Globus pallidus (tissue), 1 donor: ENCODE results near the gene PDK2.

Experiments used
- DNase-seq: peaks from one replicate; pipeline ENCODE4 v3.0.0-alpha.2; 2015; ENCODE audit warnings: low spot score

PDK2 gene

GRCh38 chr17:50135316-50136095, 40.4 kb downstream of the PDK2 start:
- DNase-seq: no peak

GRCh38 chr17:50136096-50136687, 41.0 kb downstream of the PDK2 start:
- DNase-seq: no peak

DNA sequence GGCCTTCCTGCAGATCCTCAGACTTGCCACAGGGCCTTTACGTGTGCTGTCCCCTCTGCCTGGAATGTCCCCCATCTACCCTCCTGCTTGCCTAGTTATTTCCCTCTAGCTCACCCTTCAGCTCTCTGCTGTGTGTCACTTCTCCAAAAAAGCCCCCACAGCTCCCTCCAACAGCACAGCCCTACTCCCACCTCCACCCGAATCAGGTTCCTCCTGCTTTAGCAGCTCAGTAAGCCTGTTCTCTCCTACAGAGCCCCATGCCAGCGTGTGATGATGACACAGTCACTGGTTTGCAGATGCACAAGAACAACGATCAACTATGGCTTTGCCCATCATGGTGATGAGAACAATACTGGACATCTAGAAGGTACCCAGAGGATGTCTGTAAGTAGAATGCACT, 41.9 kb downstream of the PDK2 start:
- no peak for DNase-seq

- no peak for DNase-seq
Observed at GRCh38 chr17:50139185-50139783, 44.1 kb downstream of the PDK2 start.

GRCh38 chr17:50139950-50140885, 45.1 kb downstream of the PDK2 start:
- DNase-seq: peak; percentile 44

DNA sequence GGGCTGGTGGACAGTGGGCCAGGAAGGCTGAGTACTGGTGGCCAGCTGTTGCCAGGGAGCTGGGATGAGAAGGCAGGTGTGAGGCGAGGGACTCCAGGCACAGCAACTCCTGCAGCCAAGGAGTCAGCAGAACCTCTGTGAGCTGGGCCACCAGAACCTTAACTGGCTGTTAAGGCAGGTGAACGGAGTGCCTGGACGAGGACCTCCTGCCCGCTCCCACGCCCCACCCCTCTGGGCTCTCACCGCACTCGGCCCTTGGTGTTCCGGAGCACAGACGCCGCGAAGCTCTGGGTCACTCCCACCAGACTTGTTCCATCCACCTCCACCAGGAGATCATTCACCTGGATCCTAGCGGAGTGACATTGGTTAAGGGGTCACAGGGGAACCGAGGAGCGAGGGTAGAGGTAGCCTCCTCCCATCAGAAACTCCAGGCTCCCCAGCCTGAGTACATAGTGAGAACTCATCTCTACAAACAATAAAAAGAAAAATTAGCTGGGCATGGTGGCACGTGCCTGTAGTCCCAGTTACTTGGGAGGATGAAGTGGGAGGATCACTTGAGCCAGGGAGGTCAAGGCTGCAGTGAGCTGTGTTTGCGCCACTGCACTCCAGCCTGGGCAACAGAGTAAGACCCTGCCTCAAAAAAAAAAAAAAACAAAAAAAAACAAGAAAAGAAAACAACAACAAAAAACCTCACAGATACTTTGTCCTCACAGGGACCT, 46.0 kb downstream of the PDK2 start:
- DNase-seq: no peak

GRCh38 chr17:50141745-50142110, 46.6 kb downstream of the PDK2 start:
- DNase-seq: no peak

DNA sequence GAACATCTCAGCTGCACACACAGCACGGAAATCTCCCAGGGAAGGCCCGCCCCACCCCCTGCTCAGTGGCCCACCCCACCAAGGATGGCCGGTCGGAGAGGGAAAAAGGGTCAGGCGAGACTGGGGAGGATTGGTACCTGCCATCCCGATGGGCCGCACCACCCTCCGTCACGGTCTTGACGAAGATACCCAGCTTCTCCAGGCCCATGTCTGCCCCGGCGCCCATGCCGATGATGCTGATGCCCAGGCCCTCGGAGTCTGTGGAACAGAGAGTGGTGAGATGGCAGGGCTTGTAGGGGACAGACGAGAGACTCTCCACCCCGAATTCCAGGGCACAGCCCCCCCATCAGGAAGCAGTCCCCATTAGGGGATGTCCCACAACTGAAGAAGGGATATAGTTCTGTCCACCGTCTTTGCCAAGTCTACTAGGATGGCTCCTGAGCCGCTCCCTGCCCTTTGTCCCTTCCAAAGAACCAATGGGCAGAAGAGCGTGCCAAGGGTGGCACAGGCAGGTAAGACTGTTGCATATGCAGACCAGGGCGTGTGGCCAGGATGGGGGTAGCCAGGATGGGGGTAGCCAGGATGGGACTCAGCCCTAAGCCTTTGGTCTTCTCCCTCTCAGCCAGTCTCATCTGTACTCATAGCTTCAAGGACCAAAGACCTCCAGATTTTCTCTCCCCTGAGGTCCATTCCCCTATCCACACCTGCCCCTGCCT, 48.5 kb downstream of the PDK2 start:
- DNase-seq: no peak

- no peak for DNase-seq
Observed at GRCh38 chr17:50144355-50144754, 49.2 kb downstream of the PDK2 start.

DNA sequence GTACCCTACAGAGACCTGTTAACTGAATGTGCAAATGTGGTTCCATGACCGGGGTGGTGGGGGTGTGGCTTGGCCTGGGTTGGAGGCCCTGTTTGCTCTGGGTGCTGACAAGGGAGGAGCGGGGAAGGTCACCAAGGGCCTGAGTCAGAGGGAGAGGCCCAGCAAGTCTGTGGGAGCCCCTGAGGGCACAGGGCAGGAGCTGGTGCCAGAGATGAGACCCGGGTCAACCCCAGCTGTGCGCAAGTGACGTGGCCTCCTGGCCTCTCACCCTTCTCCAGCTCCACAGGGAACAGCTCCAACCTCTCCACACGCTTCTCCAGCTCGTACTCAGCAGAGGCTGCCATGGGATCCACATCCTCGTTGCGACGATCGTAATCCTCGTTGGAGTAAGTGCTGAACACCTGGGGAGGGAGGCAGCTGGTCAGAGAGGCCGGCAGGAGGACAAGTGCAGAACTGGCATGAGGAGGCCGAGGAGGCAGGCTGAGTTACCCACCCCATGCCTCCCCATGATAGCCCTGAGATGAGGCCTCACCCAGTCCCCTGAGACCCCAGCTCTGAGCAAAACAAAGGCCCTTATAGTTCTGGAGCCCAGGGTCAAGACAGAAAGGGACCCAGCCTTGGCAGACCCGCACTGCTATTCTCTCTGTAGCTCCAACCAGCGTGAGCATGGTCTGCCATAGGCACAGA, 49.8 kb downstream of the PDK2 start:
- no peak for DNase-seq

DNA sequence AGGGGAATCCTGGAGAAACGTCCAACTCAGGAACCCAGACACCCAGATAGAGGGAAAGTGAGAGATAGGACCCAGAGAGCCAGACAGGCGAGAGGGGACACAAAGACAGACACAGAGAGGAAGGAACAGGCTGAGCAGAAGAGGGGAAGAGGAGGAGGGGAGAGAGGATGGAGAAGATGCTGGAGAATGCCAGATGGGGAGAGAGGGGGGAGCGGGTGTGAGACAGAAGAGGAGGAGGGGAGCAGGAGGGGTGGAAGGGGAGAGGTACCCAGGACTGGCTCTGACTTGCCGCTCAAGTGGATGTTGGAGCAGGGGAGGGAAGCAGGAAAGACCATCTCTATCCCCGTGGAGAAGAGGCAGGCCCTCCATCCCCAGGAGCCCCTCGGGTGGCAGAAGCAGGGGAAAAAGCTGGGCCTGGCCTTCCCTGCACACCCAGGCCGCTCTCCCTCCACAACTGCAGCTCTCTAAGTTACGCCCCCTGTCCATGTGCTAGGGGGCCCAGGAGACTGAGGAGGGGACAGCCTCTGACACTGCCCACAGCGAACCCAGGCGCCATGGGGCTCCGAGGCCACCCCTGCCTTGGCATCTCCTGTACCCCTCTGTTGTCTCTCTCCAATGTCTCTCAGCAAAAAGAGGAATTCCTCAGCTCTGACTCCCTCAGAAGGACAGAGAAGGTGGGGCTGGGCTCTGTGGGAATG, 50.5 kb downstream of the PDK2 start:
- no peak for DNase-seq

DNA sequence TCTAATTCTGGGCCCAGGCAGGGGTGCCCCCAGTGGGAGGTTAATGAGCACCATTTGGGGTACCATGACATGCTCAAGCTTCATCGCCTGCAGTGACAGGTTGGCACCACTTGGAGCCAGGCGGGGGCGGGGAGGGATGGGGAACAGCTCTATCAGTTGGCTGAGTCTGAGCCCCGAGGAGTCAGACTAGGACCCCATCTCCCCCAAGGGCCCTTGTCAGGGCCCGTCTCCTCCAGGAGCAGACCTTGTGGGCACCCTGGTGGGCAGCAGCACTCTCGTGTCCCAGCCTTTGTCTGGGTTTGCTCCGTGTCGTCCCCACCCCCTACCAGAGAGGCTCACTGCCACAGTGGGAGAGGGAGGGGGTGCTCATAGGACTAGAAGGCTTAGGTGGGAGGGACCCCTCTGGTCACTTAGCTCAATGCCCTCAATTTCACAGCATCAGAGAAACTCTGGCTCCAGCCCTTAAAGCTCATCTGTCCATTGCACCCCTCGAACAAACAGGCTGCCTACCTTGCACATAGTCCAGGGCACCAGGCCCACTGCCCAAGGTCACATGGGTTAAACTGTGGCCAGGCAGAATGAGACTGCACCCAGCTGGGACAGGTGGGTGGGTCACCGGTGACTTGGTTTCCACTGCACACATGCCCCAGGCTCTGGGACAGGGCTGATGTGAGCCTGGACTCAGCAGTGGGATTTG, 51.2 kb downstream of the PDK2 start:
- DNase-seq: no peak

DNA sequence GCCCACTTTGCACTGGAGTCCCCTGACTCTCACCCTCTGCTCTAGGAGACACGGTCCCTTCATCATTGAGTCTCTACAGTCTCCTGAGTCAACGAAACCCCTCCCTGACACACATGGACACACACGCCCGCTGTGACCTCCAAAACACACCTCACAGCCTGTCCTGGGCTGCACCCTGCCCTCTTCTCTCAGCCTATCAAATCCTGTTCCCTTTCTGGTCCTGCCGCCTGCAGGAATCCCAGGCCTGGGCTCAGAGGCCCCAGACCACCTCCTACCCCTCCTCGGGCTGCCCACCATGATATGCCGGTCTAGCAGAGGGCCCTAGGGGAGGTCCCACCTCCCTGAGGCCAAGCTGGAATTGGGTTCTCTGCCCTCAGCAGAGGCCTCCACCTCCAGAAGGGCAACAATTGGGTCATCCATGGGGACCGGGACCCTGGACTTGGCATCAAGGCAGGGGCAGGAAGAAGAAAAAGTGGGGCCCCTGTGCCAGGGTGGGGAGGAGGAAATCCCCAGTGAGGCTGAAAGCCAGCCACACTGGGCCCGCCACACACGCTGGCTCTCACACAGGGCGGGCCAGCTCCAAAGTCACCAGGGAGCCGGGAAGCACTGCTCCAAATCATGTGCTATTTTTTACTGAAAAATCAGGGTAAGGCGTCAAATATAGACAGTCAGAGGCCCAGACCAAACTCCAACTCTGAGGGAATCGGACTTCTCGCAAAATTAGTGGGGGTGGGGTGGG, 51.9 kb downstream of the PDK2 start:
- no peak for DNase-seq

GRCh38 chr17:50147841-50148225, 52.7 kb downstream of the PDK2 start:
- DNase-seq: no peak

DNA sequence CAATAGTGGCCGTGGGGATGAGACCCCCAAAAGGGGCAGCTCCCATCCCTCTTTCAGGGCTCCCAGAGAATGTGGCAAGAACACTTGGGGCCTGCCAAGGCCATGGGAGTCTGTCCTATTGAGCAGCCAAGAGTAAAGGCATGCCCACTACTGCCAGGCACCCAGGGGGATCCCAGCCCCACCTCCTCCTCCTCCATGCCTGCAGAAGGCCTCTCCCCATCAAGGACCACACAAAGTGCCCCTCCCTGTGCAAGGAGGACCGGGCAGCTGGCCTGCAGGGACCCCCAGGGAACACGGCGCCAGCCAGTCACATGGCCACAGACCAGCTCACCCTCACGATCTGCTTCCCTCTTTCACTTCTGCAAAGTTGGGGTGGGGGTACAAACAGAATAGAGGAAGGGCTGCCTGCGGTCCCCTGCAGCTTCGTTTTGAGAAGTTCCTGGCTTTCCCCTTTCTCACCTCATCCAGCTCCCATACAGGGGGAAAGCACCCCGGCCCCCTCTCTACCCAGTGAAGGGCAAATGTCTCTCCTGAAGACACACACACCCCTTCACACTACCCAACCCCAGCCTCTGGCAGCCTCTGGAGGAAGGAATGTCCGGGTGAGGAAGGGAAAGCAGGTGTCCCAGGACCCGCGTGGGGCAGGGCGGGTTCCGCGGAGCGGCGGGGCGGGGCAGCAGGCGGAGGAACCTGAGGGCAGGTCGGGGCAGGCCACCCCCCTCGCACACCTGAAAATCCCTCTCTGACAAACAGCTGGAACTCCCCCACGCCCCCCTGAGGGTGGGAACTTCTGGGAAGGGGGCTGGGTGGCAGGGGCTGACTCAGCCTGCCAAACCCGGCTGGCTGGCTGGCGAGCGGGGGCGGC, 53.3 kb downstream of the PDK2 start:
- DNase-seq: peak; percentile 70

- no peak for DNase-seq
Observed at GRCh38 chr17:50149091-50149416, 53.9 kb downstream of the PDK2 start.
